BLaER1 (cell line): ENCODE data around the gene SSTR5.
"Not testable (repeated sequence)": the region's sequence is repeated elsewhere in the genome, so short reads cannot be mapped to it uniquely, and the experiment has no call there.

Source experiments
- H3K27ac ChIP-seq: shearing (Covaris generic); formaldehyde crosslinking; 2 replicates; pipeline ENCODE4 v1.8.1; 2022
- H3K27me3 ChIP-seq: shearing (Covaris generic); formaldehyde crosslinking; 2 replicates; pipeline ENCODE4 v1.8.1; 2022
- H3K36me3 ChIP-seq: shearing (Covaris generic); formaldehyde crosslinking; 2 replicates; pipeline ENCODE4 v1.8.1; 2022
- H3K4me1 ChIP-seq: shearing (Covaris generic); formaldehyde crosslinking; 2 replicates; pipeline ENCODE4 v1.8.1; 2022
- H3K4me2 ChIP-seq: shearing (Covaris generic); formaldehyde crosslinking; 2 replicates; pipeline ENCODE4 v1.8.1; 2022
- H3K4me3 ChIP-seq: shearing (Covaris generic); formaldehyde crosslinking; 2 replicates; pipeline ENCODE4 v1.8.1; 2022
- H3K9ac ChIP-seq: shearing (Covaris generic); formaldehyde crosslinking; 2 replicates; pipeline ENCODE4 v1.8.1; 2022
- H3K9me3 ChIP-seq: shearing (Covaris generic); formaldehyde crosslinking; 2 replicates; pipeline ENCODE4 v1.8.1; 2022
- H4K20me1 ChIP-seq: shearing (Covaris generic); formaldehyde crosslinking; 2 replicates; pipeline ENCODE4 v1.8.1; 2022
- Cebpa-rat ChIP-seq: shearing (Covaris generic); IDR thresholded peaks from 2 replicates; pipeline ENCODE4 v1.8.1; 2022

The SSTR5 gene

DNA sequence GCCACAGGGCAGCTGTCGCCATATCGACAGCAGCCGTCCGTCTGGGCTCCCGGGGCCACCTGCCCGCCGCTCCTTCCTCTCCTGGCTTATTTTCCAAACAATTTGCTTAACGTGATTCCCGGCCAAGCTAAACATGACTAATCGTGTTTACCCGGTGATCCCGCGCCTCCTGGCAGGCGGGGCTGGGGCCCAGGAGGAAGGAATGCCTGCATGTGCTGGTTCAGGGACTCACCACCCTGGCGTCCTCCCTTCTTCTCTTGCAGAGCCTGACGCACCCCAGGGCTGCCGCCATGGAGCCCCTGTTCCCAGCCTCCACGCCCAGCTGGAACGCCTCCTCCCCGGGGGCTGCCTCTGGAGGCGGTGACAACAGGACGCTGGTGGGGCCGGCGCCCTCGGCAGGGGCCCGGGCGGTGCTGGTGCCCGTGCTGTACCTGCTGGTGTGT is 6.1 kb downstream of the SSTR5 start:
- no peak overlapping the region for H3K9ac ChIP-seq

GRCh38 chr16:1079341-1079740 is 6.8 kb downstream of the SSTR5 start:
- Histone ChIP-seq H3K4me2 (no peak overlapping the region), H3K27me3 (peaks cover 94% of the 10 kb centered on the region)

More for the DNA sequence above, 6.1 kb downstream of the SSTR5 start:
- Histone ChIP-seq H3K27me3 (peaks cover 94% of the 10 kb centered on the region), H4K20me1 (peaks cover 69% of the 10 kb centered on the region), H3K4me3 (no peak overlapping the region), H3K4me1 (peaks cover 16% of the 10 kb centered on the region), H3K4me2 (no peak overlapping the region), H3K9me3 (peaks cover 2% of the 10 kb centered on the region), H3K36me3 (no peaks in the 10 kb centered on the region), H3K27ac (no peak overlapping the region)
- no peak for TF ChIP-seq Cebpa-rat

GRCh38 chr16:1079786-1080525 is 7.4 kb downstream of the SSTR5 start:
- TF ChIP-seq Cebpa-rat = no peak
- peaks cover 15% of the 10 kb centered on the region for H3K9me3 ChIP-seq
- H3K36me3 ChIP-seq = no peaks in the 10 kb centered on the region
- H3K4me1 ChIP-seq = peaks cover 11% of the 10 kb centered on the region
- no peak overlapping the region for H3K27ac ChIP-seq
- H3K9ac ChIP-seq = no peak overlapping the region
- H3K4me2 ChIP-seq = no peak overlapping the region
- peaks cover 94% of the 10 kb centered on the region for H3K27me3 ChIP-seq
- peaks cover 58% of the 10 kb centered on the region for H4K20me1 ChIP-seq
- H3K4me3 ChIP-seq = no peak overlapping the region

More at GRCh38 chr16:1079341-1079740, 6.8 kb downstream of the SSTR5 start:
- Histone ChIP-seq H3K9ac (no peak overlapping the region), H3K36me3 (no peaks in the 10 kb centered on the region), H3K27ac (no peak overlapping the region), H3K4me3 (no peak overlapping the region), H3K9me3 (peaks cover 9% of the 10 kb centered on the region), H4K20me1 (peaks cover 64% of the 10 kb centered on the region), H3K4me1 (peaks cover 16% of the 10 kb centered on the region)
- no peak for TF ChIP-seq Cebpa-rat

- no peak overlapping the region for H3K9ac ChIP-seq
- H3K4me3 ChIP-seq = no peak overlapping the region
- H4K20me1 ChIP-seq = peaks cover 51% of the 10 kb centered on the region; the same call in 1 of the 2 replicates
- H3K4me1 ChIP-seq = peaks cover 4% of the 10 kb centered on the region; the same call in 1 of the 2 replicates
- H3K27ac ChIP-seq = no peak overlapping the region
- no peak for TF ChIP-seq Cebpa-rat
- H3K4me2 ChIP-seq = no peak overlapping the region
- peaks cover 27% of the 10 kb centered on the region for H3K9me3 ChIP-seq
- peaks cover 98% of the 10 kb centered on the region for H3K27me3 ChIP-seq
- no peaks in the 10 kb centered on the region for H3K36me3 ChIP-seq
These were observed 8.5 kb downstream of the SSTR5 start for GRCh38 chr16:1080801-1081733.

DNA sequence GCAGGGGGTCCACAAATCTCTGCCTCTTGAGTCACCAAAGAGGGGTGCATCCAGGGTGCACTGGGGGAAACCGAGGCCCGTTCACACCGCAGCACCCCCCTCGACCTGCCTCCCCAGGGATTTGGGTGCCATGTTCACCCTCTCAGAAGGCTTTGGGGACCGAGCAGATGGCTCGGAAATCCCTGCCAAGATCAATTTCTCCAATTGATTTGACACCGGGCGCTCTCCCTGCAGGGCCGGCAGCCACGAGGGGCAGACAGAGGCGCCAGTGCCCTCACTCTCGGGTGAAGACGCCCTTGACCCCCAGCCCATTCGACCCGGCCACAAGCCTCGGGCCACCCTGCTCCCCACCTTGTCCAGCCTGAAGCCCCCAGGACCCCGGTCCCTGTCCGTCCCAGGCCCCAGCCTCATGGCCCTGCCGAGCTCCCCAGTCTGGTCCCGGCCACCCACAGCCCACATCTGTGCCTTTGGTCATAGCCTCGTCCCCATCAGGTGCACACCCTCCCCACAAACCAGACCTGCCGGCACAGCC is 9.3 kb downstream of the SSTR5 start:
- Histone ChIP-seq H3K27ac (no peak overlapping the region), H3K9ac (no peak overlapping the region), H3K27me3 (peaks cover 98% of the 10 kb centered on the region), H4K20me1 (peaks cover 51% of the 10 kb centered on the region; the same call in 1 of the 2 replicates), H3K9me3 (peaks cover 34% of the 10 kb centered on the region), H3K36me3 (no peaks in the 10 kb centered on the region), H3K4me2 (no peak overlapping the region), H3K4me1 (no peaks in the 10 kb centered on the region), H3K4me3 (no peak overlapping the region)
- no peak for TF ChIP-seq Cebpa-rat

DNA sequence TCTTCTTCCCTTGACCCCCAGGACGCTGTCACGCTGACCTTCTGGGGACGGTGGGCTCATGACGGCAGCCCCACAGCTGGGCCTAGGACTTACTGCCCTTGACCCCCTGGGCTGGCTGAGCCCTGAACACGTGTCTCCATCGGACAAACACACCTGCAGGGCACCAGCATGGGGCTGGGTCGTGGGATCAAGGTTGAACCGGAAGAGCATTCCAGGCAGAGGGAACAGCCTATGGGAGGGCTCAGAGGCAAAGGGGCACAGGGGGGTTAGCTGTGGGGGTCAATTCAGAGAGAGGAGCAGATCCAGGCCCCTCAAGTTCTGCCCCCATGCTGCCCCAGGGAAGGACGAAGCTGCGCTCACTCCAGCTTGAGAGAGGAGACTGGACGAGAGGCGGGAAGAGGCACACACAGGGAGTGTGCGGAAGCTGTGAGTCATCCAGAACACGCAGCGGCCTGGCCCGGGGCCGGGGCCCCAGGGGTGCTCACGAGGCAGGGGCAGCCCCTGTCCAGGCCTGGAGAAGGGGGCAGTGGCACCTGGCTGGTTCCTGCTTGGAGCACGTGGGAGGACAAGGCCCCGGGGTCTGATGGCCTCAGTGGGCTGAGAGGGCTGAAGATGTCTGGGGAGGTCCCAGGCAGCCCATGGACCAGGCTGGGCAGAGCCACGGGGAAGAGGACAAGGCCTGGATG is 9.9 kb downstream of the SSTR5 start:
- Histone ChIP-seq H3K4me2 (no peak overlapping the region), H3K9me3 (peaks cover 36% of the 10 kb centered on the region), H3K4me1 (no peaks in the 10 kb centered on the region), H3K27me3 (peaks cover 98% of the 10 kb centered on the region), H3K27ac (no peak overlapping the region), H3K9ac (no peak overlapping the region), H3K4me3 (no peak overlapping the region), H3K36me3 (no peaks in the 10 kb centered on the region), H4K20me1 (peaks cover 46% of the 10 kb centered on the region; the same call in 1 of the 2 replicates)
- TF ChIP-seq Cebpa-rat = no peak

DNA sequence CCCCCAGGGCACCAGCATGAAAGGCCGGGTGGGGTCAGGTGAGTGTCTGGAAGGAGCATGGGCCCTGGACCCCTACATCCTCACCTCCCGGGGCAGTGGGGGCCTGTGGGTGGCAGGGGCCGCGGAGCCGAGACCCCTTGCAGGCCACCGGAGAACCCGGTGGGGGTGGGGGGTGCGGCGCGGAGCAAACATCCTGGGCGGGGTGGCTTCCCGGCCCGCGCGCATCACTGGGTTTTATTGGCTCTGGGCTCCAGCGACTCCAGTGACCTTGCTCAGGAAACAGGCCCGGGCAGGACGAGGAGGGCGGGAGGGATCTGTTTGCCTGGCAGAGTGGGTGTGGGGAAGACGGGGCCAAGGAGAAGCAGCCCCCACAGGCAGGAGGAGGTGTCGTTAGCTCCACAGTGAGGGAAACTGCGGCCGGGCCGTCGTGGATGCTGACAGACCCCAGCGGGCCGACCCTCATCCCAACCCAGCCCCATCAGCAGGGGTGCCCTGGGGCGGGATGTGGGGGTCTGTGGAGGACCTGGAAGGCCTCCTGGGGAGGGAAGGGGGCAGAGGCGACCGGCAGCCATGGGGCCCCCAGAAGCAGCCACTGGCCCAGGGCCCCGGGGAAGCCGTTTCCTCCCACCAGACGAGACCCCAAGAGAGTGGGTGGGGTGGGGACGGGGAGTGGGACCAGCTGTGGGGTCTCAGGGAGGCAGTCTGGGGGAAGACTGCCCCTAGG is 10.6 kb downstream of the SSTR5 start:
- Histone ChIP-seq H3K9ac (no peak overlapping the region), H3K9me3 (peaks cover 37% of the 10 kb centered on the region), H3K27ac (no peak overlapping the region), H4K20me1 (peaks cover 45% of the 10 kb centered on the region; the same call in 1 of the 2 replicates), H3K4me2 (no peak overlapping the region), H3K4me1 (no peaks in the 10 kb centered on the region), H3K27me3 (peaks cover 99% of the 10 kb centered on the region), H3K4me3 (no peak overlapping the region), H3K36me3 (no peaks in the 10 kb centered on the region)
- TF ChIP-seq Cebpa-rat = no peak

DNA sequence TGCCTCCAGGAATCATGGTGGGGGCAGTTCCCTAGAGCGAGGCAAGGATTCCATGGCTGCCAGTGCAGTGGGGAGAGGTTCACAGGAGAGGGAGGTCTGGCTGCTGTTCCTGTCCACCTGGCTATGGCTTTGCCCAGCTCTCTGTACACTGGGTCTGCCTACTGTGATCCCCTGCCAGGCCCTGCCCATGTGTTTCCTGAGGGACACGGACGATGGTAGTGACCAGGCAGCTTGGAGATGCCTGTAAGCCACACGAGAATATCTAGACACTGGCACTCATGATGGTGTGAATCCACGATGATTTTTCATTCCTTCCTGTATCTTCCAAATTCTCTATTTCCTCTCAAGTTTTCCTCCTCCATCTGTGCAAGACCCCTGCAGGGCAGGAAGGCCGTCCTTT is 12.4 kb downstream of the SSTR5 start:
- Histone ChIP-seq H3K4me3 (0 out of 2 replicates have a peak overlapping the region, but pooled peaks have one; percentile 11), H3K4me1 (peaks cover 4% of the 10 kb centered on the region), H3K4me2 (no peak overlapping the region), H3K9ac (no peak overlapping the region), H3K27ac (no peak overlapping the region), H3K36me3 (no peaks in the 10 kb centered on the region), H3K27me3 (peaks cover 99% of the 10 kb centered on the region), H3K9me3 (peaks cover 40% of the 10 kb centered on the region), H4K20me1 (peaks cover 26% of the 10 kb centered on the region; the same call in 1 of the 2 replicates)
- no peak for TF ChIP-seq Cebpa-rat

DNA sequence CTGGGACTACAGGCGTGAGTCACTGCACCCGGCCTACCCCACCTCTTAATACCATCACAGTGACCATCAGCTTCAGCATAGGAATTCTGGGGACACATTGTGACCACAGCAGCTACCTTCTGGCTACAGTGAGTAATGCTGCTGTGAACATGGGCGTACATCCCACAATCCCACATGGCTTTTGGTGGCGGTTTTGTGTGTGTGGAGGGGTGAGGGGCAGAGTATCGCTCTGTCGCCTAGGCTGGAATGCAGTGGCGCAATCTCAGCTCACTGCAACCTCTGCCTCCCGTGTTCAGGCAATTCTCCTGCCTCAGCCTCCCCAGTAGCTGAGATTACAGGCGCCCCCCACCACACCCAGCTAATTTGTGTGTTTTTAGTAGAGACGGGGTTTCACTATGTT is 13.9 kb downstream of the SSTR5 start:
- peaks cover 96% of the 10 kb centered on the region for H3K27me3 ChIP-seq
- not testable (repeated sequence) for H3K4me2 ChIP-seq, H3K27ac ChIP-seq, H3K4me3 ChIP-seq, H3K36me3 ChIP-seq, H3K9ac ChIP-seq
- H4K20me1 ChIP-seq = 0 out of 2 replicates have a peak, but pooled peaks cover 12% of the 10 kb centered on the region
- peaks cover 17% of the 10 kb centered on the region for H3K4me1 ChIP-seq
- H3K9me3 ChIP-seq = peaks cover 40% of the 10 kb centered on the region
